ENCODE data around the gene ISOC1. TPM values are rescaled to one million over a fixed set of nuclear protein-coding genes. Genes with fewer than 3 reads are reported as not detected.

ISOC1 gene
- total and polyA plus RNA-seq, 2 of the 13 experiments (the other 11 are each of a cell fraction or from before 2014, with no cell fraction given) = 25.7 to 51.3 TPM

GRCh38 chr5:129094924-129095899 is 663 bp downstream of the ISOC1 start (continued):
- TF ChIP-seq CSRNP1 (CRISPR knock-in tag; IDR thresholded peaks at IDR 0.05) = peak; percentile 63
- 0 out of 2 replicates have a peak, but pooled peaks have one; percentile 21 for TF ChIP-seq NFYB (CRISPR knock-in tag; IDR thresholded peaks at IDR 0.05)
- TF ChIP-seq SIN3A (IDR thresholded peaks at IDR 0.05; ENCODE audit: borderline replicate concordance, low read depth, low read length) = peak; percentile 77
- TF ChIP-seq IRF1 (CRISPR knock-in tag; IDR thresholded peaks at IDR 0.05; ENCODE audit: low read depth) = peak; percentile 82; the same call in 1 of the 2 replicates
- peak; percentile 89 for TF ChIP-seq AGO2 (optimal IDR thresholded peaks at IDR 0.05; ENCODE audit: low read depth, low read length)
- TF ChIP-seq ZNF883 (CRISPR knock-in tag; IDR thresholded peaks at IDR 0.05; ENCODE audit: not compliant biosample characterization) = peak; percentile 71
- no peak for TF ChIP-seq HHEX (CRISPR knock-in tag; IDR thresholded peaks at IDR 0.05)
- peak; percentile 58 for TF ChIP-seq FOXA3 (CRISPR knock-in tag; IDR thresholded peaks at IDR 0.05)
- no peak; the same call in 1 of the 2 replicates for TF ChIP-seq ZNF331 (CRISPR knock-in tag; IDR thresholded peaks at IDR 0.05)
- TF ChIP-seq AHR (CRISPR knock-in tag; IDR thresholded peaks at IDR 0.05) = 0 out of 2 replicates have a peak, but pooled peaks have one; percentile 39
- peak; percentile 61 for TF ChIP-seq ZNF878 (CRISPR knock-in tag; IDR thresholded peaks at IDR 0.05)
- TF ChIP-seq MAZ (IDR thresholded peaks at IDR 0.05; ENCODE audit: borderline replicate concordance, low read depth, low read length) = peak; percentile 58; the same call in 1 of the 2 replicates
- peak; percentile 41; the same call in 1 of the 2 replicates for TF ChIP-seq MAZ (CRISPR knock-in tag; IDR thresholded peaks at IDR 0.05; ENCODE audit: low read depth)
- peak; percentile 99 for TF ChIP-seq HNF4A (CRISPR knock-in tag; IDR thresholded peaks at IDR 0.05)
- no peak for TF ChIP-seq ZUFSP (CRISPR knock-in tag; IDR thresholded peaks at IDR 0.05; ENCODE audit: borderline replicate concordance)
- peak; percentile 72 for TF ChIP-seq ZSCAN31 (CRISPR knock-in tag; IDR thresholded peaks at IDR 0.05; ENCODE audit: low read depth)
- TF ChIP-seq NFKBIZ (CRISPR knock-in tag; IDR thresholded peaks at IDR 0.05) = 0 out of 2 replicates have a peak, but pooled peaks have one; percentile 60
- no peak for TF ChIP-seq KLF12 (CRISPR knock-in tag; IDR thresholded peaks at IDR 0.05; ENCODE audit: borderline replicate concordance)
- TF ChIP-seq MEF2D (CRISPR knock-in tag; IDR thresholded peaks at IDR 0.05) = peak; percentile 50
- TF ChIP-seq ZNF788 (CRISPR knock-in tag; IDR thresholded peaks at IDR 0.05; ENCODE audit: borderline replicate concordance) = peak; percentile 94; the same call in 1 of the 2 replicates
- peak; percentile 63; the same call in 1 of the 2 replicates for TF ChIP-seq ZBTB46 (CRISPR knock-in tag; IDR thresholded peaks at IDR 0.05; ENCODE audit: borderline replicate concordance)
